HepG2 (cell line): ENCODE results near the gene AMIGO3. TPM values are rescaled to one million over a fixed set of nuclear protein-coding genes. Genes with fewer than 3 reads are reported as not detected.
A peak's percentile ranks its signal among the peaks of the same experiment; 100 is the strongest.

Experiments
- CEBPB ChIP-seq: IDR thresholded peaks from 2 replicates; pipeline ENCODE4 v1.6.1; 2011; ENCODE audit warnings: low read depth, low read length, improper control_type of control experiment, borderline replicate concordance
- CENPT ChIP-seq: sonication (generic); formaldehyde crosslinking; IDR thresholded peaks from 2 replicates; pipeline ENCODE4 v1.8.0; 2022; ENCODE audit warnings: low read depth, mild to moderate bottlenecking, moderate library complexity, missing genetic modification reagents
- FOXA3 ChIP-seq: IDR thresholded peaks from 2 replicates; pipeline ENCODE4 v1.6.1; 2016; ENCODE audit warnings: missing genetic modification reagents, missing compliant biosample characterization
- HMGXB4 ChIP-seq, 2 experiments: sonication (generic) in 1 of 2; formaldehyde crosslinking in 1 of 2; IDR thresholded peaks; 2 replicates each; pipeline versions ENCODE4 v1.4.0 to v1.6.1; 2018 to 2020; ENCODE audit warnings: missing genetic modification reagents in 2 of 2, borderline replicate concordance in 1 of 2, low read depth in 1 of 2, mild to moderate bottlenecking in 1 of 2, missing biosample characterization in 1 of 2
- HNRNPK ChIP-seq: fragments of 200-400 bp; formaldehyde crosslinking; IDR thresholded peaks from 2 replicates; pipeline ENCODE4 v1.6.1; 2018; ENCODE audit warnings: low read length, low read depth, moderate library complexity, mild to moderate bottlenecking; ENCODE audit not compliant: poor library complexity, severe bottlenecking
- KLF12 ChIP-seq: sonication (generic); formaldehyde crosslinking; IDR thresholded peaks from 2 replicates; pipeline ENCODE4 v1.4.0; 2020; ENCODE audit warnings: missing genetic modification reagents, borderline replicate concordance
- PBX2 ChIP-seq: IDR thresholded peaks from 2 replicates; pipeline ENCODE4 v1.6.1; 2016; ENCODE audit warnings: control low read depth
- RBM22 ChIP-seq: fragments of 200-400 bp; formaldehyde crosslinking; optimal IDR thresholded peaks from 2 replicates; pipeline ENCODE3; 2017; ENCODE audit warnings: mild to moderate bottlenecking, low read length, moderate library complexity
- SNRNP70 ChIP-seq: fragments of 200-400 bp; formaldehyde crosslinking; IDR thresholded peaks from 2 replicates; pipeline ENCODE4 v1.6.1; 2017; ENCODE audit warnings: mild to moderate bottlenecking, low read depth, low read length, moderate library complexity
- USF2 ChIP-seq, 2 experiments: sonication (generic) in 1 of 2; formaldehyde crosslinking in 1 of 2; IDR thresholded peaks; 2 replicates each; pipeline versions ENCODE4 v1.5.1 to v1.6.1; 2011 to 2020; ENCODE audit warnings: borderline replicate concordance in 1 of 2, low read depth in 1 of 2, low read length in 1 of 2, mild to moderate bottlenecking in 1 of 2, missing genetic modification reagents in 1 of 2, moderate library complexity in 1 of 2
- ZBTB34 ChIP-seq: sonication (generic); formaldehyde crosslinking; IDR thresholded peaks from 2 replicates; pipeline ENCODE4 v1.8.0; 2022; ENCODE audit warnings: mild to moderate bottlenecking, missing genetic modification reagents
- ZBTB40 ChIP-seq, 2 experiments: fragments of 450-650 bp in 1 of 2; sonication (generic) in 1 of 2; formaldehyde crosslinking in 1 of 2; IDR thresholded peaks; 2 replicates each; pipeline versions ENCODE4 v1.6.1 to v1.8.0; 2016 to 2022; ENCODE audit warnings: antibody characterized with exemption in 1 of 2, mild to moderate bottlenecking in 1 of 2, missing genetic modification reagents in 1 of 2
- polyA plus RNA-seq, 8 experiments: library from polyadenylated mRNA; depleted of rRNA in 3 of 8; stranded (reverse) in 7 of 8; unstranded in 1 of 8; fragments of >200 nt; fragmentation: Illumina TruSeq in 4 of 8; extraction: Trizol in 4 of 8; gene quantifications; 2 replicates each; pipeline versions ENCODE4 v1.2.1 to v1.2.3, GENCODE V29; 2011 to 2016; ENCODE audit warnings: low read depth in 4 of 8, missing spikeins in 1 of 8, mixed read lengths in 1 of 8; ENCODE audit not compliant: insufficient read depth in 1 of 8
- total RNA-seq, 5 experiments: library from RNA; depleted of rRNA; stranded (reverse); fragments of >200 nt; fragmentation: Illumina TruSeq; extraction: Trizol; gene quantifications; 2 replicates each; pipeline ENCODE4 v1.2.3, GENCODE V29; 2016; ENCODE audit warnings: low read depth in 1 of 5

The AMIGO3 gene
- total and polyA plus RNA-seq, 2 of the 13 experiments (the other 11 are each of a cell fraction or from before 2014, with no cell fraction given), result 0.35 TPM; not detected in 1

GRCh38 chr3:49723296-49723627 is 3.8 kb upstream of the AMIGO3 start (continued):
- no peak for TF ChIP-seq ZBTB40 (IDR thresholded peaks at IDR 0.05)
- no peak for TF ChIP-seq ZBTB40 (CRISPR knock-in tag; IDR thresholded peaks at IDR 0.05)
- no peak for TF ChIP-seq HNRNPK
- no peak for TF ChIP-seq CEBPB
- no peak for TF ChIP-seq PBX2 (CRISPR knock-in tag)
- TF ChIP-seq USF2 (IDR thresholded peaks at IDR 0.05; ENCODE audit: low read depth, low read length), result peak; percentile 75
- TF ChIP-seq USF2 (CRISPR knock-in tag; IDR thresholded peaks at IDR 0.05; ENCODE audit: borderline replicate concordance), result peak; percentile 71; the same call in 1 of the 2 replicates
- no peak for TF ChIP-seq SNRNP70
- TF ChIP-seq CENPT (CRISPR knock-in tag), result no peak
- TF ChIP-seq ZBTB34 (CRISPR knock-in tag), result peak; percentile 41; the same call in 1 of the 2 replicates
- TF ChIP-seq FOXA3 (CRISPR knock-in tag), result no peak
- TF ChIP-seq RBM22, result peak; percentile 11
- TF ChIP-seq HMGXB4 (CRISPR knock-in tag; IDR thresholded peaks at IDR 0.05; ENCODE audit: borderline replicate concordance in 1 of 2, low read depth in 1 of 2), result no peak
- no peak for TF ChIP-seq KLF12 (CRISPR knock-in tag)
